ENCODE data around the gene DNAJC25. TPM values are rescaled to one million over a fixed set of nuclear protein-coding genes. Genes with fewer than 3 reads are reported as not detected.

Gene DNAJC25
- total and polyA plus RNA-seq, 2 of the 8 experiments (the other 6 are each of a cell fraction or from before 2014, with no cell fraction given): 2.7 to 6.2 TPM

- DNase-seq (ENCODE audit: low read depth in 1 of 2, low spot score in 2 of 2) (no peak), FAIRE-seq (no peak)
- Histone ChIP-seq H3K4me1 (replicated peaks in 1 of 4; ENCODE audit: control insufficient read depth in 3 of 4, insufficient read depth in 4 of 4, low read length in 3 of 4) (peaks cover 3 to 11% (median 7%) of the 10 kb centered on the region in 4 experiments; a peak in 6 of 7 replicates), H3K23me2 (ENCODE audit: low read depth, low read length) (peaks cover 9% of the 10 kb centered on the region), H3K23ac (ENCODE audit: insufficient read length) (no peak overlapping the region), H2BK15ac (ENCODE audit: low read length) (no peak overlapping the region), H2BK12ac (ENCODE audit: low read depth, low read length) (no peak overlapping the region), H3K36me3 (ENCODE audit: control insufficient read depth in 2 of 4, insufficient read depth in 4 of 4, low read length in 3 of 4) (peaks cover 0 to under 1% (median 0%) of the 10 kb centered on the region in 4 experiments; a peak in 1 of 8 replicates), H3K27ac (ENCODE audit: low read depth, low read length) (no peak overlapping the region), H3K4me3 (ENCODE audit: extremely low read depth in 1 of 4, insufficient read depth in 2 of 4, low read depth in 3 of 4, low read length in 4 of 4) (no peak overlapping the region), H4K20me1 (replicated peaks in 1 of 2; ENCODE audit: control insufficient read depth in 1 of 2, insufficient read depth in 2 of 2, low read length in 2 of 2) (peaks cover 0 to 3% of the 10 kb centered on the region in 2 experiments), H3K27me3 (replicated peaks in 1 of 4; ENCODE audit: control insufficient read depth in 3 of 4, extremely low read depth in 1 of 4, insufficient read depth in 3 of 4, low read length in 3 of 4) (no peaks in the 10 kb centered on the region), H3K14ac (ENCODE audit: insufficient read length) (no peak overlapping the region), H3K79me1 (ENCODE audit: low read depth, low read length) (peaks cover 5% of the 10 kb centered on the region), H3K4me2 (ENCODE audit: insufficient read depth in 1 of 2, low read depth in 2 of 2, low read length in 2 of 2) (no peak overlapping the region), H3K79me2 (ENCODE audit: control insufficient read depth in 1 of 2, insufficient read depth in 2 of 2, low read length in 2 of 2) (peaks cover 0 to under 1% of the 10 kb centered on the region in 2 experiments; a peak in 2 of 4 replicates), H3K9me3 (ENCODE audit: insufficient read depth in 2 of 2, low read depth in 1 of 2, low read length in 1 of 2) (no peaks in the 10 kb centered on the region), H2AK5ac (ENCODE audit: low read depth, low read length) (no peak overlapping the region), H3K4ac (replicated peaks; ENCODE audit: insufficient read length, low read depth, low read length) (no peak overlapping the region), H2BK20ac (ENCODE audit: low read length) (no peak overlapping the region), H4K8ac (ENCODE audit: extremely low read depth, insufficient read depth, low read length) (no peak overlapping the region), H2BK5ac (ENCODE audit: low read depth, low read length) (no peak overlapping the region), H3K9ac (replicated peaks in 1 of 4; ENCODE audit: extremely low read depth in 1 of 4, low read depth in 3 of 4, low read length in 3 of 4) (no peak overlapping the region), H2BK120ac (replicated peaks; ENCODE audit: low read depth, low read length) (no peak overlapping the region), H3K18ac (ENCODE audit: extremely low read depth, low read length) (no peak overlapping the region), H4K91ac (replicated peaks; ENCODE audit: insufficient read length, low read length) (no peak overlapping the region), H3K56ac (replicated peaks; ENCODE audit: insufficient read length, low read depth, low read length) (no peak overlapping the region), H2AFZ (ENCODE audit: low read length) (no peak overlapping the region), H4K5ac (ENCODE audit: insufficient read length, low read depth, low read length) (no peak overlapping the region)
- ChIA-PET POLR2A (ENCODE audit: partially characterized antibody) (interaction anchor here (1.4 kb wide), 1 partner anchor 28 kb away, joined by 4 read pairs; the partner anchor contains the start of gene DNAJC25), CTCF (ENCODE audit: partially characterized antibody) (interaction anchor here (0.5 to 0.7 kb wide), 3 partner anchors 14 to 40 kb away, joined by 3 to 4 read pairs (median 4); no protein-coding TSS in a partner anchor)
- WGBS, 2 experiments (ENCODE audit: extremely low coverage in 1 of 2, insufficient coverage in 1 of 2, insufficient read length in 1 of 2, insufficient replicate concordance in 2 of 2, low coverage in 1 of 2, low lambda C conversion rate in 2 of 2, missing lambda C conversion rate in 1 of 2): 76% methylated on average over 8 of the region's 8 CpGs; no CpG with 5 or more reads in 1 of the 2 experiments
- no peak for TF ChIP-seq RBBP5 (IDR thresholded peaks at IDR 0.05; ENCODE audit: borderline replicate concordance, low read depth, low read length)
- TF ChIP-seq USF2 (IDR thresholded peaks at IDR 0.05; ENCODE audit: low read length): no peak
- TF ChIP-seq SRF (IDR thresholded peaks at IDR 0.05; ENCODE audit: low read depth, low read length): no peak
- no peak for TF ChIP-seq SIN3A (conservative IDR thresholded peaks at IDR 0.05 in 1 of 2, IDR thresholded peaks at IDR 0.05 in 1 of 2; ENCODE audit: low read depth in 1 of 2, low read length in 2 of 2)
- no peak for TF ChIP-seq CTBP2 (IDR thresholded peaks at IDR 0.05; ENCODE audit: borderline replicate concordance, insufficient read depth, insufficient read length, low read length)
- TF ChIP-seq ASH2L (IDR thresholded peaks at IDR 0.05; ENCODE audit: low read length): no peak
- TF ChIP-seq POLR2AphosphoS5 (IDR thresholded peaks at IDR 0.05; ENCODE audit: low read depth, low read length): no peak
- no peak for TF ChIP-seq FOSL1 (IDR thresholded peaks at IDR 0.05; ENCODE audit: insufficient read depth, low read depth, low read length)
- TF ChIP-seq KDM4A (IDR thresholded peaks at IDR 0.05; ENCODE audit: low read depth, low read length, severe bottlenecking): no peak
Measured at GRCh38 chr9:111658943-111659342, 27.8 kb downstream of the DNAJC25 start.
